CD4-positive, alpha-beta T cell treated with Interleukin-10 for 1 hour (primary cell): ENCODE measurements around the gene FOLR1.

ENCODE experiments used
- DNase-seq: peaks from one replicate; pipeline ENCODE4 v3.0.0-alpha.2; 2020

The FOLR1 gene

GRCh38 chr11:72224564-72225410 is 32.8 kb downstream of the FOLR1 start, which contains the start of gene INPPL1:
Gene INPPL1, plus strand, starts transcription at chr11:72224767. Its CDS starts 218 bp downstream, at chr11:72224985.
- DNase-seq, result peak; percentile 44

GRCh38 chr11:72225411-72225951 is 33.5 kb downstream of the FOLR1 start:
- peak; percentile 41 for DNase-seq

- no peak for DNase-seq
Measured at GRCh38 chr11:72226701-72227100, 34.8 kb downstream of the FOLR1 start.

- DNase-seq, result no peak
Measured at GRCh38 chr11:72227316-72228228, 35.6 kb downstream of the FOLR1 start.

GRCh38 chr11:72228229-72228843 is 36.4 kb downstream of the FOLR1 start:
- DNase-seq, result no peak

- no peak for DNase-seq
Measured at GRCh38 chr11:72228844-72229231, 36.9 kb downstream of the FOLR1 start.

GRCh38 chr11:72229336-72229924 is 37.5 kb downstream of the FOLR1 start:
- no peak for DNase-seq

- no peak for DNase-seq
Measured at GRCh38 chr11:72229925-72230763, 38.2 kb downstream of the FOLR1 start.

- no peak for DNase-seq
Measured at GRCh38 chr11:72230764-72231365, 38.9 kb downstream of the FOLR1 start.

GRCh38 chr11:72231396-72232259 is 39.7 kb downstream of the FOLR1 start:
- DNase-seq, result no peak

- DNase-seq, result no peak
Measured at GRCh38 chr11:72232260-72233055, 40.5 kb downstream of the FOLR1 start.

- no peak for DNase-seq
Measured at GRCh38 chr11:72233056-72233772, 41.3 kb downstream of the FOLR1 start.

- no peak for DNase-seq
Measured at GRCh38 chr11:72233773-72234513, 42.0 kb downstream of the FOLR1 start.

GRCh38 chr11:72234514-72234830 is 42.5 kb downstream of the FOLR1 start:
- no peak for DNase-seq

- DNase-seq, result no peak
Measured at GRCh38 chr11:72234920-72235319, 43.0 kb downstream of the FOLR1 start.

- DNase-seq, result no peak
Measured at GRCh38 chr11:72235351-72236057, 43.6 kb downstream of the FOLR1 start.

- DNase-seq, result no peak
Measured at GRCh38 chr11:72236083-72236697, 44.2 kb downstream of the FOLR1 start.
